ENCODE results near the gene CD69. TPM values are rescaled to one million over a fixed set of nuclear protein-coding genes. Genes with fewer than 3 reads are reported as not detected.

CD69 gene
- total and polyA plus RNA-seq, 2 donors (not counting 1 experiment from before 2014, with no cell fraction given) = 45.1 to 997 TPM

GRCh38 chr12:9786726-9787717 is 26.3 kb upstream of the CD69 start:
- TF ChIP-seq EZH2 (IDR thresholded peaks at IDR 0.05; ENCODE audit: borderline replicate concordance, insufficient read depth, low read depth, low read length, poor library complexity, severe bottlenecking) (no peak), CTCF (IDR thresholded peaks at IDR 0.05) (no peak)
- H3K4me3 ChIP-seq (ENCODE audit: control extremely low read depth in 1 of 5, extremely low read depth in 1 of 5, insufficient read depth in 1 of 5, low read depth in 2 of 5, low read length in 4 of 5) = no peak overlapping the region
- peaks cover 12% of the 10 kb centered on the region for H3K4me1 Mint-ChIP-seq
- no peaks in the 10 kb centered on the region for H3K36me3 ChIP-seq (replicated peaks in 1 of 2; ENCODE audit: control extremely low read depth in 1 of 2, control insufficient read depth in 1 of 2, extremely low read depth in 1 of 2, insufficient read depth in 2 of 2, low read length in 1 of 2)
- POLR2A ChIA-PET = no interaction called here
- H3K9me3 ChIP-seq (ENCODE audit: control extremely low read depth in 1 of 3, control insufficient read depth in 2 of 3, insufficient read depth in 1 of 3, low read length in 2 of 3) = peaks cover 0 to 5% (median 4%) of the 10 kb centered on the region in 3 donors
- ATAC-seq (ENCODE audit: low read depth) (no peak), DNase-seq (no peak)
- no peak overlapping the region for H3K4me3 Mint-ChIP-seq
- CTCF ChIA-PET = no interaction called here
- peaks cover 3% of the 10 kb centered on the region for H3K9me3 Mint-ChIP-seq (ENCODE audit: insufficient read depth)
- WGBS (ENCODE audit: insufficient coverage) = 80% methylated on average over 1 of the region's 6 CpGs
- no peak overlapping the region for H3K27ac Mint-ChIP-seq
- no peak overlapping the region for H2AFZ ChIP-seq (ENCODE audit: insufficient read depth, low read depth, low read length, poor library complexity, severe bottlenecking)
- no peak overlapping the region for H3K9ac ChIP-seq (ENCODE audit: low read length)
- intact Hi-C loops (cut with micrococcal nuclease) = no loop called here
- no peaks in the 10 kb centered on the region for H3K27me3 ChIP-seq (replicated peaks in 1 of 4; ENCODE audit: control extremely low read depth in 1 of 4, control insufficient read depth in 3 of 4, insufficient read depth in 4 of 4, low read length in 3 of 4)
- no peak overlapping the region for H3K27ac ChIP-seq (ENCODE audit: low read length in 2 of 2)
- peaks cover 0 to 8% of the 10 kb centered on the region in 2 donors for H3K4me1 ChIP-seq (ENCODE audit: control insufficient read depth in 2 of 2, insufficient read depth in 2 of 2, low read length in 2 of 2)
- no peaks in the 10 kb centered on the region for H4K20me1 ChIP-seq (ENCODE audit: control insufficient read depth, insufficient read depth, low read length, poor library complexity, severe bottlenecking)
- H3K79me2 ChIP-seq (ENCODE audit: control insufficient read depth, insufficient read depth, low read length) = no peaks in the 10 kb centered on the region
- H3K27me3 Mint-ChIP-seq = no peaks in the 10 kb centered on the region
- no peak overlapping the region for H3K4me2 ChIP-seq (replicated peaks; ENCODE audit: low read depth, low read length, poor library complexity, severe bottlenecking)

- H3K27ac ChIP-seq (ENCODE audit: low read length in 2 of 2) = no peak overlapping the region
- WGBS (ENCODE audit: insufficient coverage) = no CpG with 5 or more reads among the region's 3 CpGs
- H3K9me3 ChIP-seq (ENCODE audit: control extremely low read depth in 1 of 3, control insufficient read depth in 2 of 3, insufficient read depth in 1 of 3, low read length in 2 of 3) = no peaks in the 10 kb centered on the region
- TF ChIP-seq EZH2 (IDR thresholded peaks at IDR 0.05; ENCODE audit: borderline replicate concordance, insufficient read depth, low read depth, low read length, poor library complexity, severe bottlenecking) (no peak), CTCF (IDR thresholded peaks at IDR 0.05) (no peak)
- no peak overlapping the region for H3K9ac ChIP-seq (ENCODE audit: low read length)
- no peaks in the 10 kb centered on the region for H4K20me1 ChIP-seq (ENCODE audit: control insufficient read depth, insufficient read depth, low read length, poor library complexity, severe bottlenecking)
- no peaks in the 10 kb centered on the region for H3K36me3 ChIP-seq (replicated peaks in 1 of 2; ENCODE audit: control extremely low read depth in 1 of 2, control insufficient read depth in 1 of 2, extremely low read depth in 1 of 2, insufficient read depth in 2 of 2, low read length in 1 of 2)
- ChIA-PET POLR2A (no interaction called here), CTCF (interaction anchor here (1.0 to 2.0 kb wide), 3 partner anchors 13 to 35 kb away, joined by 3 to 7 read pairs (median 3); no protein-coding TSS in a partner anchor)
- no peak overlapping the region for H3K4me3 ChIP-seq (ENCODE audit: control extremely low read depth in 1 of 5, extremely low read depth in 1 of 5, insufficient read depth in 1 of 5, low read depth in 2 of 5, low read length in 4 of 5)
- peaks cover 0 to 3% of the 10 kb centered on the region in 2 donors for H3K4me1 ChIP-seq (ENCODE audit: control insufficient read depth in 2 of 2, insufficient read depth in 2 of 2, low read length in 2 of 2)
- Mint-ChIP-seq H3K27me3 (no peaks in the 10 kb centered on the region), H3K4me3 (no peak overlapping the region), H3K27ac (no peak overlapping the region), H3K4me1 (peaks cover 9% of the 10 kb centered on the region), H3K9me3 (ENCODE audit: insufficient read depth) (no peaks in the 10 kb centered on the region)
- H3K27me3 ChIP-seq (replicated peaks in 1 of 4; ENCODE audit: control extremely low read depth in 1 of 4, control insufficient read depth in 3 of 4, insufficient read depth in 4 of 4, low read length in 3 of 4) = no peaks in the 10 kb centered on the region
- H3K79me2 ChIP-seq (ENCODE audit: control insufficient read depth, insufficient read depth, low read length) = no peaks in the 10 kb centered on the region
- no peak overlapping the region for H3K4me2 ChIP-seq (replicated peaks; ENCODE audit: low read depth, low read length, poor library complexity, severe bottlenecking)
- intact Hi-C loops (cut with micrococcal nuclease) = no loop called here
- DNase-seq = no peak
- no peak for ATAC-seq (ENCODE audit: low read depth)
- no peak overlapping the region for H2AFZ ChIP-seq (ENCODE audit: insufficient read depth, low read depth, low read length, poor library complexity, severe bottlenecking)
Observed at GRCh38 chr12:9784816-9785215, 24.1 kb upstream of the CD69 start.
